DOHH2 (cell line): Measurements from ENCODE around the gene REEP3.

Experiments used
- H3F3A ChIP-seq: fragments of 200-600 bp; sonication (generic), shearing (Covaris generic); 2 replicates; pipeline ENCODE4 v1.6.0; 2016; ENCODE audit warnings: antibody characterized with exemption, mild to moderate bottlenecking; ENCODE audit not compliant: control insufficient read depth, insufficient read depth
- H3K27ac ChIP-seq: fragments of 200-600 bp; sonication (generic); 2 replicates; pipeline ENCODE4 v1.5.1; 2014; ENCODE audit warnings: low read depth, mild to moderate bottlenecking, low read length, moderate library complexity
- H3K27me3 ChIP-seq: fragments of 200-600 bp; sonication (generic); 2 replicates; pipeline ENCODE4 v1.6.1; 2014; ENCODE audit warnings: mild to moderate bottlenecking, low read length, mixed read lengths; ENCODE audit not compliant: control insufficient read depth
- H3K36me3 ChIP-seq: fragments of 200-600 bp; sonication (generic); 2 replicates; pipeline ENCODE4 v1.6.1; 2014; ENCODE audit warnings: mild to moderate bottlenecking, low read length, moderate library complexity, mixed read lengths; ENCODE audit not compliant: control insufficient read depth
- H3K4me1 ChIP-seq: fragments of 200-600 bp; sonication (generic); 2 replicates; pipeline ENCODE4 v1.6.1; 2014; ENCODE audit warnings: mild to moderate bottlenecking, low read length, mixed read lengths; ENCODE audit not compliant: control insufficient read depth
- H3K4me2 ChIP-seq: fragments of 200-600 bp; sonication (generic); 2 replicates; pipeline ENCODE4 v1.6.0; 2014; ENCODE audit warnings: mild to moderate bottlenecking, low read length, moderate library complexity
- H3K4me3 ChIP-seq: fragments of 200-600 bp; sonication (generic); 2 replicates; pipeline ENCODE4 v1.5.1; 2014; ENCODE audit warnings: mild to moderate bottlenecking, low read length, mixed read lengths
- H3K79me2 ChIP-seq: fragments of 200-600 bp; sonication (generic); 2 replicates; pipeline ENCODE4 v1.6.1; 2014; ENCODE audit warnings: mild to moderate bottlenecking, low read length, mixed read lengths; ENCODE audit not compliant: control insufficient read depth
- H3K9me2 ChIP-seq: fragments of 200-600 bp; sonication (generic); replicated peaks from 2 replicates; pipeline ENCODE4 v1.6.1; 2014; ENCODE audit warnings: mild to moderate bottlenecking, low read length, mixed read lengths; ENCODE audit not compliant: control insufficient read depth
- H3K9me3 ChIP-seq: fragments of 200-600 bp; sonication (generic); 2 replicates; pipeline ENCODE4 v1.6.1; 2014; ENCODE audit warnings: antibody characterized with exemption, low read length, mixed read lengths; ENCODE audit not compliant: control insufficient read depth, insufficient read depth
- H4K20me1 ChIP-seq: fragments of 200-600 bp; sonication (generic); 2 replicates; pipeline ENCODE4 v1.6.0; 2014; ENCODE audit warnings: low read depth, mild to moderate bottlenecking, antibody characterized with exemption, low read length, moderate library complexity; ENCODE audit not compliant: control insufficient read depth, insufficient read depth
- EZH2phosphoT487 ChIP-seq: fragments of 200-600 bp; sonication (generic); IDR thresholded peaks from 2 replicates; pipeline ENCODE4 v1.6.1; 2017; ENCODE audit warnings: borderline replicate concordance, mild to moderate bottlenecking, antibody characterized with exemption, low read length, moderate library complexity, mixed read lengths
- TF ChIP-seq, protein P1 (sequence below): fragments of 200-600 bp; sonication (generic); IDR thresholded peaks from one replicate; pipeline ENCODE4 v1.5.1; 2014; ENCODE audit warnings: antibody characterized with exemption, mild to moderate bottlenecking, low read depth, low read length; ENCODE audit not compliant: poor library complexity, severe bottlenecking

REEP3 gene

GRCh38 chr10:63666836-63667383 is 145.7 kb downstream of the REEP3 start:
- Histone ChIP-seq H3K4me2 (no peak overlapping the region), H3K27ac (no peak overlapping the region)

DNA sequence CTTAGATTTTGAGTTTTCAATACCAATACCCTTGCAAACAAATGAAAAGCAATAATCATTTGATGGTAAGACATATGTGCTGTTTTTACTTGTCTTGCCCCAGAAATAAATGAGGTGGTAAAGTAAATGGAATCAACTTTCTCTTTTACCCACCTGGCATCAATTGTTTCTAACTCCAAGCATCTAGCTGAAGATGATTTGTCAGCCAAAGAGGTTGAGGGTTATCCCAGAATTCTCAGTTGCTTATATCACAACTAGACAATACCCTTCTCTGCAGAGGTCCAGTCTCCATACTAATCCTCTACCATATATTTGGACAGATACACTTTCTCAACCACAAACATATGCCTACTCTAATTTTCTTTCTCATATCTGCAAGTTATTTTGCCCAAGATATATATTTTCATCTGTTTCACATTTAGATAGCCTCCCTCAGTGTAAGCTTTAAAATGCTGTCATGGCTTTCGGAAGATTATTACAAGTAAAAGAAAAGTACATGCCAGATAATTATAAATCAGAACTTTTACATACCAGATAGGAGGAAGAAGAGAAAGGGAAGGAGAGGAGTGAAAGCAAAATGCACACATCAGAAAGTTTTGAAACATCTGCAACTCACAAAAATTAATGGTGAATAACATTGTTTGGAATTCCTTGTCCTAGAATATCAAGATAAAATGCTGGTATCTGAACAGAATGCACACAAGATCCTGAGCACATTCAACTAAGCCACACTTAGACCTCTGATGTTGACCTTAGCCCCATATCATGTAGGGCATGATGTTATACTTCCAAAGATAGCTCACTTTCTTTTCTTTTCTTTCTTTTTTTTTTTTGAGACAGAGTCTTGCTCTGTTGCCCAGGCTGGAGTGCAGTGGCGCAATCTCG is 146.6 kb downstream of the REEP3 start:
- Histone ChIP-seq H3K4me1 (no peaks in the 10 kb centered on the region), H3K79me2 (no peaks in the 10 kb centered on the region), H3K27ac (no peak overlapping the region), H3K4me2 (no peak overlapping the region), H3K9me2 (no peaks in the 10 kb centered on the region), H3K36me3 (no peaks in the 10 kb centered on the region), H4K20me1 (no peaks in the 10 kb centered on the region), H3K27me3 (peaks cover 26% of the 10 kb centered on the region), H3K9me3 (no peaks in the 10 kb centered on the region), H3K4me3 (no peak overlapping the region), H3F3A (no peaks in the 10 kb centered on the region)
- TF ChIP-seq, protein P1, sequence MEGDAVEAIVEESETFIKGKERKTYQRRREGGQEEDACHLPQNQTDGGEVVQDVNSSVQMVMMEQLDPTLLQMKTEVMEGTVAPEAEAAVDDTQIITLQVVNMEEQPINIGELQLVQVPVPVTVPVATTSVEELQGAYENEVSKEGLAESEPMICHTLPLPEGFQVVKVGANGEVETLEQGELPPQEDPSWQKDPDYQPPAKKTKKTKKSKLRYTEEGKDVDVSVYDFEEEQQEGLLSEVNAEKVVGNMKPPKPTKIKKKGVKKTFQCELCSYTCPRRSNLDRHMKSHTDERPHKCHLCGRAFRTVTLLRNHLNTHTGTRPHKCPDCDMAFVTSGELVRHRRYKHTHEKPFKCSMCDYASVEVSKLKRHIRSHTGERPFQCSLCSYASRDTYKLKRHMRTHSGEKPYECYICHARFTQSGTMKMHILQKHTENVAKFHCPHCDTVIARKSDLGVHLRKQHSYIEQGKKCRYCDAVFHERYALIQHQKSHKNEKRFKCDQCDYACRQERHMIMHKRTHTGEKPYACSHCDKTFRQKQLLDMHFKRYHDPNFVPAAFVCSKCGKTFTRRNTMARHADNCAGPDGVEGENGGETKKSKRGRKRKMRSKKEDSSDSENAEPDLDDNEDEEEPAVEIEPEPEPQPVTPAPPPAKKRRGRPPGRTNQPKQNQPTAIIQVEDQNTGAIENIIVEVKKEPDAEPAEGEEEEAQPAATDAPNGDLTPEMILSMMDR, result no peak
- TF ChIP-seq EZH2phosphoT487, result no peak

More at GRCh38 chr10:63666836-63667383, 145.7 kb downstream of the REEP3 start:
- Histone ChIP-seq H3K27me3 (peaks cover 26% of the 10 kb centered on the region), H4K20me1 (no peaks in the 10 kb centered on the region), H3K9me3 (no peaks in the 10 kb centered on the region), H3K4me3 (no peak overlapping the region), H3K9me2 (no peaks in the 10 kb centered on the region), H3K79me2 (no peaks in the 10 kb centered on the region), H3F3A (no peaks in the 10 kb centered on the region), H3K36me3 (no peaks in the 10 kb centered on the region), H3K4me1 (no peaks in the 10 kb centered on the region)
- TF ChIP-seq, protein P1, result no peak
- TF ChIP-seq EZH2phosphoT487, result no peak

DNA sequence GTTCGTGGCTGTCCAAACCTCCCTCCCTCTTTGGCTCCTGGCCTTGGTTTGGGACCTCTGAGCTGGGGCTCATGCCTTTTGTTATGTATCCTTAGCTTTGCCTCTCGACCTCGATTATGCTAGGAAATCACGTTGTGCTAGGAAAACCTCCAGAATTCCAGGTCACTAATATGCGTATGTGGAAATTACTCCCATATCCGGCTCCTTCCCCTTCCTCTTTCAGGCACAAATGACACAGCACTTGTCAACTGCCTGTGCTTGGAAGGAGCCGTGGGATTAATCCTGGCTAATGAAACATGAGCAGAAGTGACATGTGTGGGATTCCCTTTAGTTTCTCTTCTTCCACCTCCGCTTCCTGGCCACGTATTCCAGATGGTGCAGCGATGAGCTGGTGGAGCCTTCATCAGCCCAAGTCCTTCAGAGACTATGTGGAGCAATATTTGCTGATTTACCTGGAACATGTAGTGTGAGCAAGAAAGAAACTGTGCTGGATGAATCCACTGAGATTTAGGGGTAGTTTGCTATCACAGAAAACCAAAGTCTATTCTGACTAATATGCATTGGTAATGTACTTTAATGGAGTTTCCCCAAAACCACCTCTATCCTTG is 149.2 kb downstream of the REEP3 start:
- Histone ChIP-seq H4K20me1 (no peaks in the 10 kb centered on the region), H3K4me1 (no peaks in the 10 kb centered on the region), H3K36me3 (no peaks in the 10 kb centered on the region), H3K4me2 (no peak overlapping the region), H3K9me2 (no peaks in the 10 kb centered on the region), H3F3A (no peaks in the 10 kb centered on the region), H3K27ac (no peak overlapping the region), H3K4me3 (no peak overlapping the region), H3K79me2 (no peaks in the 10 kb centered on the region), H3K27me3 (peaks cover 26% of the 10 kb centered on the region), H3K9me3 (no peaks in the 10 kb centered on the region)
- no peak for TF ChIP-seq EZH2phosphoT487
- TF ChIP-seq, protein P1, result no peak
